Activated CD4-positive, alpha-beta T cell treated with anti-CD3 and anti-CD28 coated beads, Interleukin-2, amount 10 ng/mL, durations not matched to agents 7 days and 5 days (primary cell): ENCODE measurements around the gene TRIM14. TPM values are rescaled to one million over a fixed set of nuclear protein-coding genes. Genes with fewer than 3 reads are reported as not detected.

Experiments used
- CTCF ChIA-PET: fragments of 350-600 bp; sonication (Branson Sonifier 250); formaldehyde crosslinking; loops from one replicate; lab custom pipeline; 2021; ENCODE audit warnings: antibody characterized with exemption; lab: Charles Lee
- POLR2A ChIA-PET: fragments of 350-600 bp; sonication (Branson Sonifier 250); formaldehyde crosslinking; loops from one replicate; lab custom pipeline; 2021; ENCODE audit warnings: antibody characterized with exemption; lab: Charles Lee
- DNase-seq: peaks from one replicate; pipeline ENCODE4 v3.0.0-alpha.2; 2020
- H3K27ac Mint-ChIP-seq: one replicate; pipeline ENCODE4 v1.8.0; 2021; ENCODE audit warnings: mild to moderate bottlenecking, moderate library complexity, mixed read lengths
- H3K27me3 Mint-ChIP-seq: one replicate; pipeline ENCODE4 v1.8.0; 2021; ENCODE audit warnings: mixed read lengths
- H3K36me3 Mint-ChIP-seq: one replicate; pipeline ENCODE4 v1.8.0; 2021; ENCODE audit warnings: low read depth, mixed read lengths
- H3K4me1 Mint-ChIP-seq: one replicate; pipeline ENCODE4 v1.8.0; 2021; ENCODE audit warnings: mixed read lengths
- H3K4me3 Mint-ChIP-seq: one replicate; pipeline ENCODE4 v1.8.0; 2021; ENCODE audit warnings: mild to moderate bottlenecking, moderate library complexity, mixed read lengths
- H3K9me3 Mint-ChIP-seq: one replicate; pipeline ENCODE4 v1.8.0; 2021; ENCODE audit warnings: mixed read lengths
- total RNA-seq, 2 experiments: library from RNA; stranded (reverse); gene quantifications; one replicate each; pipeline ENCODE4 v1.2.3, GENCODE V29; 2021

The TRIM14 gene
- total RNA-seq, 2 experiments from 2014 or later: 116 to 124 TPM

- no peak overlapping the region for H3K27ac Mint-ChIP-seq
- H3K36me3 Mint-ChIP-seq: no peaks in the 10 kb centered on the region
- CTCF ChIA-PET: no interaction called here
Observed at GRCh38 chr9:98150721-98151120, 31.7 kb upstream of the TRIM14 start.

GRCh38 chr9:98150164-98150563 lies 31.1 kb upstream of the TRIM14 start:
- POLR2A ChIA-PET: no interaction called here
- H3K27ac Mint-ChIP-seq: no peak overlapping the region
- CTCF ChIA-PET: interaction anchor here (1.0 to 1.5 kb wide), 2 partner anchors 31 to 52 kb away, joined by 3 to 4 read pairs; partner anchors contain the start of gene TRIM14

More at GRCh38 chr9:98150721-98151120, 31.7 kb upstream of the TRIM14 start:
- H3K4me1 Mint-ChIP-seq: peaks cover 2% of the 10 kb centered on the region
- no peak overlapping the region for H3K4me3 Mint-ChIP-seq
- POLR2A ChIA-PET: no interaction called here
- H3K27me3 Mint-ChIP-seq: no peaks in the 10 kb centered on the region
- no peaks in the 10 kb centered on the region for H3K9me3 Mint-ChIP-seq
- DNase-seq: no peak

GRCh38 chr9:98149422-98149821 lies 30.4 kb upstream of the TRIM14 start:
- H3K4me3 Mint-ChIP-seq: no peak overlapping the region
- POLR2A ChIA-PET: no interaction called here
- no peaks in the 10 kb centered on the region for H3K27me3 Mint-ChIP-seq
- H3K36me3 Mint-ChIP-seq: no peaks in the 10 kb centered on the region
- no peak overlapping the region for H3K27ac Mint-ChIP-seq
- DNase-seq: no peak
- peaks cover 2% of the 10 kb centered on the region for H3K4me1 Mint-ChIP-seq
- no peaks in the 10 kb centered on the region for H3K9me3 Mint-ChIP-seq
- CTCF ChIA-PET: interaction anchor here (1.0 to 1.5 kb wide), 3 partner anchors 8 to 53 kb away, joined by 3 to 4 read pairs (median 3); partner anchors contain the start of gene TRIM14

More at GRCh38 chr9:98150164-98150563, 31.1 kb upstream of the TRIM14 start:
- H3K4me3 Mint-ChIP-seq: no peak overlapping the region
- H3K4me1 Mint-ChIP-seq: peaks cover 2% of the 10 kb centered on the region
- no peaks in the 10 kb centered on the region for H3K27me3 Mint-ChIP-seq
- DNase-seq: no peak
- H3K9me3 Mint-ChIP-seq: no peaks in the 10 kb centered on the region
- no peaks in the 10 kb centered on the region for H3K36me3 Mint-ChIP-seq

- H3K4me1 Mint-ChIP-seq: peaks cover 2% of the 10 kb centered on the region
- H3K36me3 Mint-ChIP-seq: no peaks in the 10 kb centered on the region
- no peaks in the 10 kb centered on the region for H3K9me3 Mint-ChIP-seq
- no peak overlapping the region for H3K4me3 Mint-ChIP-seq
- no peak for DNase-seq
- ChIA-PET CTCF (interaction anchor here (1.0 to 1.6 kb wide), 4 partner anchors 9 to 54 kb away, joined by 3 to 4 read pairs (median 4); no protein-coding TSS in a partner anchor), POLR2A (no interaction called here)
- no peaks in the 10 kb centered on the region for H3K27me3 Mint-ChIP-seq
- H3K27ac Mint-ChIP-seq: peak overlapping the region; percentile 39
Observed at GRCh38 chr9:98148486-98148885, 29.5 kb upstream of the TRIM14 start.

- DNase-seq: no peak
- ChIA-PET POLR2A (no interaction called here), CTCF (interaction anchor here (1.2 to 1.6 kb wide), 2 partner anchors 19 to 50 kb away, joined by 4 read pairs; no protein-coding TSS in a partner anchor)
- no peaks in the 10 kb centered on the region for H3K36me3 Mint-ChIP-seq
- H3K9me3 Mint-ChIP-seq: no peaks in the 10 kb centered on the region
- no peaks in the 10 kb centered on the region for H3K27me3 Mint-ChIP-seq
- no peak overlapping the region for H3K27ac Mint-ChIP-seq
- H3K4me3 Mint-ChIP-seq: no peak overlapping the region
- peaks cover 2% of the 10 kb centered on the region for H3K4me1 Mint-ChIP-seq
Observed at GRCh38 chr9:98147582-98147981, 28.6 kb upstream of the TRIM14 start.

GRCh38 chr9:98146101-98146991 lies 27.3 kb upstream of the TRIM14 start:
- Mint-ChIP-seq H3K36me3 (no peaks in the 10 kb centered on the region), H3K9me3 (no peaks in the 10 kb centered on the region), H3K4me1 (peaks cover 2% of the 10 kb centered on the region), H3K27me3 (no peaks in the 10 kb centered on the region), H3K4me3 (no peak overlapping the region), H3K27ac (no peak overlapping the region)
- CTCF ChIA-PET: interaction anchor here (1.3 kb wide), 1 partner anchor 20 kb away, joined by 3 read pairs; no protein-coding TSS in a partner anchor
- POLR2A ChIA-PET: no interaction called here
- DNase-seq: no peak

- Mint-ChIP-seq H3K4me1 (peaks cover 2% of the 10 kb centered on the region), H3K27me3 (no peaks in the 10 kb centered on the region), H3K9me3 (no peaks in the 10 kb centered on the region), H3K27ac (no peak overlapping the region), H3K4me3 (no peak overlapping the region), H3K36me3 (no peaks in the 10 kb centered on the region)
- ChIA-PET POLR2A (no interaction called here), CTCF (interaction anchor here (1.0 to 1.3 kb wide), 2 partner anchors 18 to 20 kb away, joined by 3 read pairs; no protein-coding TSS in a partner anchor)
- no peak for DNase-seq
Observed at GRCh38 chr9:98144631-98145030, 25.6 kb upstream of the TRIM14 start.

GRCh38 chr9:98144076-98144475 lies 25.1 kb upstream of the TRIM14 start:
- Mint-ChIP-seq H3K36me3 (no peaks in the 10 kb centered on the region), H3K9me3 (no peaks in the 10 kb centered on the region), H3K4me3 (no peak overlapping the region), H3K27ac (no peak overlapping the region), H3K4me1 (peaks cover 2% of the 10 kb centered on the region), H3K27me3 (no peaks in the 10 kb centered on the region)
- ChIA-PET POLR2A (no interaction called here), CTCF (interaction anchor here (1.0 kb wide), 1 partner anchor 19 kb away, joined by 3 read pairs; no protein-coding TSS in a partner anchor)
- no peak for DNase-seq

- POLR2A ChIA-PET: no interaction called here
Observed at GRCh38 chr9:98142925-98143481, 24.0 kb upstream of the TRIM14 start.

GRCh38 chr9:98142182-98142907 lies 23.3 kb upstream of the TRIM14 start:
- ChIA-PET CTCF (interaction anchor here (0.8 to 1.1 kb wide), 2 partner anchors 14 to 28 kb away, joined by 3 to 5 read pairs; no protein-coding TSS in a partner anchor), POLR2A (no interaction called here)
- Mint-ChIP-seq H3K36me3 (no peaks in the 10 kb centered on the region), H3K27me3 (no peaks in the 10 kb centered on the region), H3K4me3 (no peak overlapping the region), H3K9me3 (no peaks in the 10 kb centered on the region), H3K27ac (no peak overlapping the region), H3K4me1 (no peaks in the 10 kb centered on the region)
- no peak for DNase-seq

More at GRCh38 chr9:98142925-98143481, 24.0 kb upstream of the TRIM14 start:
- CTCF ChIA-PET: no interaction called here
- no peak for DNase-seq
- Mint-ChIP-seq H3K4me1 (no peaks in the 10 kb centered on the region), H3K9me3 (no peaks in the 10 kb centered on the region), H3K36me3 (no peaks in the 10 kb centered on the region), H3K27ac (no peak overlapping the region), H3K4me3 (no peak overlapping the region), H3K27me3 (no peaks in the 10 kb centered on the region)

GRCh38 chr9:98140503-98140902 lies 21.5 kb upstream of the TRIM14 start:
- ChIA-PET POLR2A (no interaction called here), CTCF (interaction anchor here (1.3 kb wide), 1 partner anchor 14 kb away, joined by 3 read pairs; no protein-coding TSS in a partner anchor)
- Mint-ChIP-seq H3K4me3 (no peak overlapping the region), H3K9me3 (no peaks in the 10 kb centered on the region), H3K27me3 (no peaks in the 10 kb centered on the region), H3K4me1 (no peaks in the 10 kb centered on the region), H3K36me3 (no peaks in the 10 kb centered on the region), H3K27ac (no peak overlapping the region)
- DNase-seq: no peak

- Mint-ChIP-seq H3K4me1 (peaks cover 2% of the 10 kb centered on the region), H3K4me3 (no peak overlapping the region), H3K27me3 (no peaks in the 10 kb centered on the region), H3K36me3 (no peaks in the 10 kb centered on the region), H3K27ac (peak overlapping the region; percentile 25), H3K9me3 (no peaks in the 10 kb centered on the region)
- ChIA-PET POLR2A (no interaction called here), CTCF (no interaction called here)
- DNase-seq: no peak
Observed at GRCh38 chr9:98136489-98136888, 17.5 kb upstream of the TRIM14 start.
